Ammon's horn (tissue), 1 donor: Measurements from ENCODE around the gene TTYH2.
"Not testable (repeated sequence)": the region's sequence is repeated elsewhere in the genome, so short reads cannot be mapped to it uniquely, and the experiment has no call there.

Source experiments
- DNase-seq: peaks from one replicate; pipeline ENCODE4 v3.0.0-alpha.2; 2016; ENCODE audit warnings: low spot score

The TTYH2 gene, protein sequence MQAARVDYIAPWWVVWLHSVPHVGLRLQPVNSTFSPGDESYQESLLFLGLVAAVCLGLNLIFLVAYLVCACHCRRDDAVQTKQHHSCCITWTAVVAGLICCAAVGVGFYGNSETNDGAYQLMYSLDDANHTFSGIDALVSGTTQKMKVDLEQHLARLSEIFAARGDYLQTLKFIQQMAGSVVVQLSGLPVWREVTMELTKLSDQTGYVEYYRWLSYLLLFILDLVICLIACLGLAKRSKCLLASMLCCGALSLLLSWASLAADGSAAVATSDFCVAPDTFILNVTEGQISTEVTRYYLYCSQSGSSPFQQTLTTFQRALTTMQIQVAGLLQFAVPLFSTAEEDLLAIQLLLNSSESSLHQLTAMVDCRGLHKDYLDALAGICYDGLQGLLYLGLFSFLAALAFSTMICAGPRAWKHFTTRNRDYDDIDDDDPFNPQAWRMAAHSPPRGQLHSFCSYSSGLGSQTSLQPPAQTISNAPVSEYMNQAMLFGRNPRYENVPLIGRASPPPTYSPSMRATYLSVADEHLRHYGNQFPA

DNA sequence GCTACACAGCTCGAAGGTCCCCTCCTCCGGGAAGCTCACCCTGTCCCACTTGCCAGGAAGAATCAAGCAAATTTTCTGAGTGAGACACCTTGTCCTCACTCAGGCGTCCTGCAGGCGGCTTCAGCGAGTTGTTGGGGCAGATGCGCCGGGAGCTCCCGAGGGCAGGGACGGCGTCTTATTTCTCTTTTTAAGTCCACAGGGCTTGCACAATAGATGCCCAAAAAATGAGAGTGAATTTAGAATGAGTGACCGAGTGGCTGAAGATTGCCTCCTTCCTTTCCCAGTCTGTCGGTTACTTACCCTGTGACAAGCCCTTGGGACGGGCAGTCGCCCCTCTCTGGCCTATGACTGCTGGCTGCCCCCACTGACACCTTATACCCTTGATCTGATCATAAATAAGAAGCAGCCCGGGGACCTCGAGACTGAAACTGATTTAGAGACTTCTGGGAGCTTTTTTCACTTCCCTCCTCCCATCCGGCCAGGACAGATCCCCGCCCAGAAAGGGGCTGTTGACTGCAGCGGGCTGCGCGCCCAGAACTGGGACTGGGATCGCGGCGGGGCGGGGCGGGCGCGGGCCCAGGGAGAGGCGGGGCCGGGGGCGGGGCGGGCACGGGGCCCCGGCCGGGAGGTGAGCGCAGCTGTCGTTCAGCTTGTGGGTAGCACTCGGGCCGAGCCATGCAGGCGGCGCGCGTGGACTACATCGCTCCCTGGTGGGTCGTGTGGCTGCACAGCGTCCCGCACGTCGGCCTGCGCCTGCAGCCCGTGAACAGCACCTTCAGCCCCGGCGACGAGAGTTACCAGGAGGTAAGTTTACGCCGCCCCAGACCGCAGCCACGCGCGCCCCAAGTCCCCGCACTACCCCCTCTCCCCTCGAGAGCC is at the start of gene TTYH2:
Gene TTYH2 (plus strand): TSS at position 659 of the 879 bp plus-strand sequence. CDS start 17 bp downstream, at position 676.
- peak; percentile 95 for DNase-seq

DNA sequence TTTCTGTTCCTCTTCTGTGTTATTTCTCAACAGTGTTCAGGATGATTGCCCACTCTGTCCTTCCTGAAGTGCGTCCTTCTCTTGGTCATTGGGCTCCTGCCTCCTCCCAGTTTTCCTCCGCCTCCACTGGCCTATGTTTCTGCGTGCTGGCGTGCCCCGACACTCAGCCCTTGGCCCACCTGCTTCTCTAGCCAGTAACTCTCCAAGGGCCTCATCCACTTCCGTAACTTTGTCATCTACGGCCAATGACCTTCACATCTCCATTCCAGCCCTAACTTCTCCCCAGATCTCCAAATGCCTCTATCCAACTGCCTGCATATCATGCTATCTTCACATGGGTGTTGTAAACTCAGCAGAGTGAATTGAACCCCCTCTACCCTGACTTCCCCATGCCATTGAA is 49.5 kb upstream of the TTYH2 start:
- no peak for DNase-seq

DNA sequence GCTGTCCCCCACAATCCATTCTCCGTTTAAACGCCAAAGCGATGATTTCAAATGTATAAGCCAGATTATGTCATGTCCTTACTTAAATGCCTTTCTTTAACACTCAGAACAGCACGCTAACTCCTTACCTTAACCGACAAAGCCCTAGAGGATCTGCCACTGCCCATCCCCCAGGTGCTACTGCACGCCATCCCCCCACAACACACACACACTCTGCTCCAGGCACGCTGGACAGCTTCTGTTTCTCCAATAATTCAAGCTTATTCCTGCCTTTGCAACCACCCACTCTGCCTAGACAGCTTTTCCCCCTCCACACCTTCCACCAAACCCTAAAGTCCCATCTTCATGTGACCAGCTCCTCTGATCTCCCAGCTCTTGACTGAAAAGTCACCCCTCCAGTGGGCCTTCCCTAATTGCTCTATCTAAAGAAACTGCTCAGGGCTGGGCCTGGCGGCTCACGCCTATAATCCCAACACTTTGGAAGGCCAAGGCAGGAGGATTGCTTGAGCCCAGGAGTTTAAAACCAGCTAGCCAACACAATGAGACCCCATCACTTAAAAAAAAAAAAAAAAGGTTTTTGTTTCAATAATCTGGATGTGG is 48.8 kb upstream of the TTYH2 start:
- DNase-seq = no peak

DNA sequence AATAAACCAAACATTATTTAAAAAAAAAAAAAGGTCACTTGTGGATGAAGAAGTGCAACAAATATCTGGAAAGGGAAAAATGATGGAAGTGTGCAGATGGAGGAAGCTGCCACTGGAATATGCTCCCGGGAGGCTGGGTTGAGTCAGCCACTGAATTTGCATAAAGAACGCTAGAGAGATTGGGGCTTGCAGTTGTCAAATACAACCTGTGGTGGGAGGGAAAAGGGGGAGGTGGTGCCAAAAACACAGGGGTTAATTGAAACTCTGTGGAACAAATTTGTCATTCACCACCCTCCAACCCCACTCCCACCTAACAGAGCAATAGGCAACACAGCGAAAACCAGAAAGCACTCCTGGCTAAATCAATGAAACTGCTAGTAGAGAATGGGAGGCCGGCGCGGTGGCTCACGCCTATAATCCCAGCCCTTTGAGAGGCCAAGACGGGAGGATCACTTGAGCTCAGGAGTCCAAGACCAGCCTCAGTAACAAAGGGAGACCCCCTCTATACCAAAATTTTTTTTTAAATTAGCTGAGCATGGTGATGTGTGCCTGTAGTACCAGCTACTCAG is 47.5 kb upstream of the TTYH2 start:
- DNase-seq = peak; percentile 41

DNA sequence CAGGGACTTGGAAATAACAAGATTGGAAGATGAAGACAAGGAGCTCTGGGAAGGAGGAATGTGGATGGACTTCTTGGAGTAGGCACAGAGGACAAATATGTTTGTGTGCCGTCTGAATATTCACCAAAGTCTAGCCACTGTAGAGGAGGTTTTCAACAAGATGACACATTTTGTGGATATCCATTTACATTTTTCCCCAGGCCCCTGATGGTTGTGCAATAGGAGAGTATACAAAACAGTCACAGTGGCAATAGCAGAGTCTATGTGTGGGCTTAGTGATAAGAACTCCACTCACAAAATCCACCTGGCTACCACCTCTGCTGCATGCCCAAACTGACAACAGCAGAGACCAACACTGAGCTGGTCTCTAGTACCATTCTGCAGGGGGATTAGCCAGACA is 42.4 kb upstream of the TTYH2 start:
- DNase-seq = no peak

DNA sequence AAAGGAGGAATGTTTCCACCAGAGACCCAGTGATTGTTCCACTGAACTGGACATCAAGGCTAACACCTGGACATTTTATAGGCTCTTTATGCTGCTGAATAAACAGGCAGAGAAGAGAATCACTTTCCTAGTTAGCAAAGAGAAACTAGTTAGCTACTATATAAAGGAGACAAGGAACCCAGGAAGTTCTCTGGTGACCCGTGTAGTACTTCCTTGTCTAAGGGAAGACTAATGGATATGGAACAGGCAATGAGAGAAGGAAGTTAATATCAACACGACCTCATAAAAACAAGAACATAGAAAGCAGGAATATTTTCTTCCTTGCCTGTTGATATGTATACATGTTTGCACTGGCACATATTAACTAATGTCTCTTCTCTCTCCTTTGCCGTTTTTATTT is 40.7 kb upstream of the TTYH2 start:
- DNase-seq = no peak

DNA sequence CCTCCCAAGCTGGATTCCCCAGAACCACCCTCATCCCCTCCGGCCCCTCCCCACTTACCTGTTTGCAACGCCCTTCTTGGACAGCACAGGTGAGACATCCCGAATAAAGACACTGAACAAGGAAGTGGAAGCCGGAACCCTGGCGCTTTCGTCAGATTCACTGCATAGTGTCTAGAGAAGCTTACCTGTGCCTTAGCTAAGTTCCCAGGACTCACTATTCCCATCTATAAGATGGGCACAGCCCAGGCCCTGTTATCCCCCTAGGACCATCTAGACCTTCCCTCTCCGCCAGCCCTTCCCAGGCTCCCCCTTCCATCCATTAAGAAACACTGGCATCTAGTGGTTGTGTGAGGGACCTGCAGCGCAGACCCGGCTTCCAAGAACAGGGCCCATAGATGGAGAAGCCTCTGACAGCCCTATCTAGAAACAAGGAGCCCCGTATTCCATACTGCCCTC is 36.8 kb upstream of the TTYH2 start:
- DNase-seq = peak; percentile 79

DNA sequence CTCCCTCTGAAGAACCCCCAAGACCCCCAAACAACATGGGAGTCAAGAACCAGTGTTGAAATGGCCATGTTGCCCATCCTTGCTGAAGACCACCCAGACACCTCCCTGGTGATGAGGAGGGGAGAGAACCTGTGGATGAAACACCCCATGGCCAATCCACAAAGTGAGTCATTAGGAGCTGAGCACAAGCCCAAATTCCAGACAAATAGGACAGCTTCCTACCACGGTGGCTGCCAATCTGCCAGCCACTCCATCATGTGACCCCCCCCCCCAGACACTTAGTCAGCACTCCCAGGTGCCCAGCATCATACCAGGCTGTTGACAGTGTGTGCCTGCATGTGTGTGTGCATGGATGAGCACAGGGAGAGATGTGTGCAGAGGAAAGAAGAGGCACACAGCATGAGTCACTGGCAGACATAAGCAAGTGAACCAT is 36.3 kb upstream of the TTYH2 start:
- no peak for DNase-seq

DNA sequence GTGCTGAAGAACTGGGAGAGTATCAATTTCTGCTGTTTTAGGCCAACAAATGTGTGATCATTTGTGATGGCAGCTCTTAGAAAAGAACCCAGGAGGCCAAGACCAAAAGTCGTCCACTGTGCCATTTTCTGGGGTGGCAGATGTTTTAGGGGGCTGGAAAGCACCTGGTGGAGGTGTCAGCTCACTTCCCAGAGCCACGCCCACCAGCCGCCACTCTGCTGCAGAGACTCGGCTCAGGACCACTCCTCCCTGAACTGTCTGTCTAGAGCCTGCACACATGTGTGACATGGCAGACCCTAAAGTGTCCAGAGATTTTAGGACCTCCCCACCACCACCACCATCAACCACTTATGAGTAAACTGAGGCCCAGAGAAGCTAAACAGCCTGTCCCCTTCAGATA is 33.8 kb upstream of the TTYH2 start:
- no peak for DNase-seq

DNA sequence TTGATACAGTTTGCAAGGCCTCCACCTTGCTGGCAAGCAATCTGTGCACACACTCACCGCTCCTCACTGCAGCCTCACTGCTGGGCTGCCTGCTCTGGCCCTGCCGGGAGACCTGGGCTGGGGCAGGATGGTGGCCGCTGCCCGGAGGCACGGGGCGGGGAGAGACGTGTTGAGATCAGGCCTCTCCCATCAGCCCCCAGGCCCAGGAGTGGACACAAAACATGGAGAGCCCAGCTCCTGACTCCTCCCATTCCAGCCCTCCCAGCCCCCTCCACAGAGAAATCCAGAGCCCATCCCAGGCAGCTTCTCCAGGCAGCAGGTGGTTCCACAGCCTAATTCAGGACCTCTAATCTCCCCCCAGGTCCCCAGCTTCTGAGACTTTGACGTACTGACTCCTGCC is 33.0 kb upstream of the TTYH2 start:
- no peak for DNase-seq

DNA sequence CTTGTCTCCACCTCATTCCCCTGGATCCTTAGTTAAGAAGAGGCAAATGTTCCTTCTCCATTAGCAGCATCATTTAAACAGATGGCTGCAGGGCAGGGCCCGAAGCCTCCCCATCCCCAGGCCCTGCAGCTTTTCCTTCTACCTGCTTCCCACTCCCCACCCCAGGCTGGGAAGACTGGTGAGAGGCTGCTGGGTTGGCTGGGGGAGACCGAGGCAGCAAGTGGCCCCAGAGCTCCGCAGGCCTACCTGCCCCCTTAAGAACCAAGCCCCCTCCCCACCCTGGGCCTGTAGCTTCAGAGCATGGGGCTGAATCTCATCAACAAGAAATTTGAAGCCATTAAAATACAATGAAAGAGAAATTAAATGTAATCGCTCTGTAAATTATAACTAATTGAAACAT is 32.0 kb upstream of the TTYH2 start:
- DNase-seq = no peak

DNA sequence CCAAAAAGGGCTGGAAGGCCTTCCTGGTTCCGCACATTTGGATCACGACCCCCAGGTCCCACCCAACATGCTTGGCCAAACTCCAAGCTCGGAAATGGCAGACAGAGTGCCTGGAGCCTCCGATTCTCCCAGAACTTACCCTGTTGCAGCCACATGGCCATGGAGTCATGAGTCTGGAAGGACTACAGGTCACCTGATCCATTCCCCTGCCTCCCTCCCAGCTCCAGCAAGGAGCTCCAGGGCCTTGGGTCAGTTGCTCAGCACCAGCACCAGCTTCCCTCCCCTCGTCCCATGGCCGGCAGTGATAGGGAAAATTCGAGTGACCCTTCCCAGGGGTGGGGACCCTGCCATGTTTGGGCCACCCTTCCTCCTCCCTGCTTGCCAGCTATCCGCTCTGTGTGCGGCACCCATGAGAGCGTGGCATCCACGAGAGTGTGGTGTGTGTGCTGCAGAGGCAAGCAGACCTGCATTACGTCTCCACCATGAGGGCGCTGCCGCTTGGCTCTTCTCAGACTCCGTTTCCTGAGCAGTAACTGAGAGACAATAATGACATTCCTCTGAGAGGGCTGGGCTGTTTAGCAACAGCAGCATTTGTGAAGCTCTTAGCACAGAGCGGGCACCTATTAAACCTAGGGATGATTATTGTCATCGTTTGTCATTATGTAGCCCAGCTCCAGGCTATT is 31.2 kb upstream of the TTYH2 start:
- DNase-seq = no peak

DNA sequence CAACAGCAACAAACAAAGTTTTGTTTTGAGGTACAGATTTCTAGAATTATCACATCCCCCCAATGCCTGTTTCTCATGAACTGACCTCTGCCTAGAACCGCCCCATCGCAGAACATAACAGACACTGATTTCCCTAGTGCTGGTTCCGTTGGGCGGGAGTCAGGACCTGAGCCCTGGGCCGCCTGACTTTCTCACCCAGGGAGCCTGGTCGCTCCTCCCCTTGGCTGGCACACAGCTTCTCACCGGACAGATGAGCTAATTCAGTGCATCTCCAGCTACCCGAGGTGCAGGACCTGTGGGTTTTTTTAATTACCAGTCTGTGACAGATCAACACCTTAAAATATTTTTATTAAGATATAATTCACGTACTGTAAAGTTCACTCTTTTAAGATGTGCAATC is 30.0 kb upstream of the TTYH2 start:
- no peak for DNase-seq

DNA sequence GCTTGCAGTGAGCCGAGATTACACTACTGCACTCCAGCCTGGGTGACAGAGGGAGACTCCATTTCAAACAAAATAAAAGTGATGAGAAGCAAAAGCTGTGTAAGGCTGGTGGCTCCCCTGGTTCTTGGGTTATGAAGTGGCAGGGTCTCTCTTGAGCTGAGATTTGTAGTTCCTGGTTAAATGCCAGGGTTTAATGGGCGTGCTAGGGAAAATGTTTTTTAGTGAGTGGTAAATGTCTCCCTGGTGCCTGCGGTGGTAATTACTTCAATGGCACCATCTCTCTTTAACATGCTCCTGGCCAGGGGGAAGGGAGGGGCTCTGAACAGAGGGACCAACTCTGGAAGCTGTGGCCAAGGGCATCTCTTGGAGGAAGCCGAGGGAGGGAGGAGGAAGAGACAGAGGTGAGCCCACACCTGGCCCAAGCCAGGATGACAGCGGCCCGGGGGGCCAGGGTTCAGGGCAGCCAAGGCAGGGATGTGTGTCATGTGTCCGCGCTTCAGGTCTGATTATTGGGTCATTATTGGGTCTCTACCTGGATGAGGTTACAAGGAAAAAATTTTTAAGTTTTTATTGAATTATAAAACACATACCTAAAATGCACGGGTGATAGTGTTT is 27.7 kb upstream of the TTYH2 start:
- no peak for DNase-seq

DNA sequence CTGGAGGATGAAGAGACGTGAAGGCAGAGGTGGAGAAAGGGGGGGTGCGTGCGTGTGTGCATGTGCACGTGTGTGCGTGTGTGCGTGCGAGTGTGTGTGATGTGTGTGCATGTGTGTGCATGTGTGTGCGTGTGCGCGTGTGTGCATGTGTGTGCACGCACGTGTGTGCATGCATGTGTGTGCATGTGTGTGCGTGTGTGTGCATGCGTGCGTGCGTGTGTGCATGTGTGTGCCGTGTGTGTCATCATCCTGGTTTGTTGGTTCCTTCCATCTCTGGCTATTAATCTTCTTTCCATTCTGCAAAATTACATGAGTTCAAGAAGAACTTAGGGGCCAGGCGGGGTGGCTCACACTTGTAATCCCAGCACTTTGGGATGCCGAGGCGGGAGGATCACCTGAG is 26.9 kb upstream of the TTYH2 start:
- DNase-seq = no peak

DNA sequence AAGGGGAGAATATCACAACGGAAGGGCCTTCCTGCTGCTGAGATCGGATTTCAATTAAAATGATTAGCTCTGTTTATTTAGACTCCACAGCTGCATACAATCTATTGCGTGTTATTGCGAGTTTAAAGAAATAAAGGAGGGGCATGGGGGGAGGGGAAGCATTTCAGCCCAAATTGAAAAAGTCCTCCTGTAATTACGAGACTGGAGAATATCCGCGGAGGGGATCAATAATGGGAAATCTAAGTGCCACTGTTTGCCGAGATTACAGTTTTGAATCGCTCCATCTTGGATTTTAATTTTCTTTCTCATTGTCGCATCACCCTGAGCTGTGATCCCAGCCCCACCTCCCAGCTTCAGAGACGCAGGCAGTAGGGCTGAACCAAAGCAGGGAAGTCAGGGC is 25.6 kb upstream of the TTYH2 start:
- DNase-seq = no peak

DNA sequence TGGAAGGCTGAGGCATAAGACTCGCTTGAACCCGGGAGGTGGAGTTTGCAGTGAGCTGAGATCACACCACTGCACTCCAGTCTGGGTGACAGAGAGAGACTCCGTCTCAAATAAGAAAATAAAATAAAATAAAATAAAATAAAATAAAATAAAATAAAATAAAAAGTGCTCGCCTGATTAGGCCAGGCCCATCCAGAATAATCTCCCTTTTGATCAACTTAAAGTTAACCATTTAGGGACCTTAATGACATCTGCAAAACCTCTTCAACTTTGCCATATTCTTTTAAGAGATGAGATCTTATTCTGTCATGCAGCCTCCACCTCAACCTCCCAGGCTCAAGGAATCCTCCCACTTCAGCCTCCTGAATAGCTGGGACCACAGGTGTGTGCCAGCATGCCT is 24.7 kb upstream of the TTYH2 start:
- not testable (repeated sequence) for DNase-seq

DNA sequence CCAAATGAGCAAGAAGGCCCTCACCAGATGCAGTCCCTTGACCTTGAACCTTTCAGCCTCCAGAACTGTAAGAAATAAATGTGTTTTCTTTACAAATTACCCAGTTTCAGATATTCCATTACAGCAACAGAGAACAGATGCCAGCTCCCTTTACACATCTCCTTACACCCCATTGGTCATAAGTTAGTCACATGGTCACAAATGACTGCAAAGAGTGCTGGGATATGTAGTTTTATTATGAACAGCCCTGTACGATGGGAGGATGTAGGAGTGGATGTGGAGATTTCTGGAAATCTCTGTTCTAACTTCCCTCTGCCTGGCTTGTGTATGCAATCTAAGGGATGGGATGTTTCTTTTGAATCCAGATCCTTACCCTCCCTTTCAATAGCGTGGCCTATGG is 23.2 kb upstream of the TTYH2 start:
- DNase-seq = peak; percentile 83

DNA sequence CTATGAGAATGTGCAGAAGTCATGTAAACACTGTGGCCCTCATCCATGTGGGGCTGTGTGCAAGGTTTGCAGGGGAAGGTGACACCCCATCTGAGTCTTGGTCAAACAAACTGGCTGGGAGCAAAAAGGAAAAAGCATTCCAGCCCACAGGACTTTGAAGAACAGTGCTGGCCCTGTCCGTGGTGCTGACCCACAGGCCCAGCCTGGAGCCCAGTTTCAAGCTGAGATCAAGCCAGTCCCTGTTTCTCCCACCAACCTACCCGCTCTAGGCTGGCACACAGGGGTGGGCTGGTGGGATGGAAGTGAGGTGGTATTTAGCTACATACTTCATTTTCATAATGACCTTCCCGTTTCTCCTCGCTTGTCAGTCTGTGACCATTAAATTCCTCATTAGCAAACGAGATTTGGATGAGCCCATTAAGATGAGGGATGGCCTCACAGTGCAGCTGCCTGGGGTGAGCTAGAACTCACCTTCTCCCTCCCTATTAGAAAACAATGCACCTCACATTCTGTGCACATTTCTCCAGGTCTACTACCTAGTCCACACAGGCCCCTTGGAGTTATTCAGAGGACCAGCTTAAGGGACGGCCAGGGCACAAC is 22.5 kb upstream of the TTYH2 start:
- DNase-seq = no peak

DNA sequence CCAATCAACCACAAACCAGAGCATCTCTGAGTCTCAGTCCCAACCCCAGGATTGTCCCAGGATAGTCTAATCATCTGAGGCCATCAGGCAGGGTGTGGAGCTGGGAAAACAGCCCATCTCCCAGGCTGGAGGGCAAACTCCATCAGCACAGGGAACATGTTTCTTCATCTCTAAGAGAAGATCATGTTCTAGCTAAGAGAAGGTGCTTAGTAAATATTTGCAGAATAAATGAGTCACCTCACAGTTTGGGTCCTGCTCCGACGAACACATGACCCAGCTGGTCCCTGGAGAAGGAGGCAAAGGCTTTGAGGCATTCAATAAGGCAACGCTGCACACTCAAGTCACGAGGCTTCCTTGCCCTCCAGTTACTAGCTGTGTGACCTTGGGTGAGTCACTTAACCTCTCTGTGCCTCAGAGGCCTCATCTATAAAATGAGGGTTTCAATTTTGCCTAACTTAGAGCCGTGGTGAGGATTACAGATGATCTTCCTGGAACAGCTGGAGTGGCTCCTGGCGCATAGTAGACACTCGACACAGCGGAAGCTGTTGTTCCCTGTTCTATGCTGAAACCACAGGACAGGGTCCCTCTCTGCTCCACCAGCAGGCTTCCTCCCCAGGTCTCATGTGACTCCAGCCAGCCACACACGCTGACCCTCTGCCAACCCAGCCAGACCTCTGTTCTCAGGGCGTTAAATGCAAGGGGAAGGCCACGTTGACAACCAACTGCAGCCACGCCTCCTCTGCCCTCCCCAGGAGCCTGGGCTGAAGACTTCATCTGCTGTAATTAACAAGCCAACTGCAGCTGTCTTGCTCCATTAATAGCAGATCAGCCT is 20.2 kb upstream of the TTYH2 start:
- peak; percentile 83 for DNase-seq
